ENCODE measurements around the gene OTUD4.

GRCh38 chr4:145130788-145131399, 49.5 kb downstream of the OTUD4 start:
- TF ChIP-seq, protein P1, sequence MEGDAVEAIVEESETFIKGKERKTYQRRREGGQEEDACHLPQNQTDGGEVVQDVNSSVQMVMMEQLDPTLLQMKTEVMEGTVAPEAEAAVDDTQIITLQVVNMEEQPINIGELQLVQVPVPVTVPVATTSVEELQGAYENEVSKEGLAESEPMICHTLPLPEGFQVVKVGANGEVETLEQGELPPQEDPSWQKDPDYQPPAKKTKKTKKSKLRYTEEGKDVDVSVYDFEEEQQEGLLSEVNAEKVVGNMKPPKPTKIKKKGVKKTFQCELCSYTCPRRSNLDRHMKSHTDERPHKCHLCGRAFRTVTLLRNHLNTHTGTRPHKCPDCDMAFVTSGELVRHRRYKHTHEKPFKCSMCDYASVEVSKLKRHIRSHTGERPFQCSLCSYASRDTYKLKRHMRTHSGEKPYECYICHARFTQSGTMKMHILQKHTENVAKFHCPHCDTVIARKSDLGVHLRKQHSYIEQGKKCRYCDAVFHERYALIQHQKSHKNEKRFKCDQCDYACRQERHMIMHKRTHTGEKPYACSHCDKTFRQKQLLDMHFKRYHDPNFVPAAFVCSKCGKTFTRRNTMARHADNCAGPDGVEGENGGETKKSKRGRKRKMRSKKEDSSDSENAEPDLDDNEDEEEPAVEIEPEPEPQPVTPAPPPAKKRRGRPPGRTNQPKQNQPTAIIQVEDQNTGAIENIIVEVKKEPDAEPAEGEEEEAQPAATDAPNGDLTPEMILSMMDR (conservative IDR thresholded peaks at IDR 0.05; ENCODE audit: low read depth, low read length): no peak
- TF ChIP-seq EZH2 (IDR thresholded peaks at IDR 0.05; ENCODE audit: low read length, unreplicated experiment) (no peak), EZH2phosphoT487 (IDR thresholded peaks at IDR 0.05; ENCODE audit: borderline replicate concordance, low read length) (no peak)
